A549 (cell line): ENCODE data around the gene USP9X. TPM values are rescaled to one million over a fixed set of nuclear protein-coding genes. Genes with fewer than 3 reads are reported as not detected.
A peak's percentile ranks its signal among the peaks of the same experiment; 100 is the strongest.

ENCODE experiments used
- ATAC-seq, 2 experiments: fragments of 200-7000 bp in 1 of 2; fragments of >200 bp in 1 of 2; cut with Nextera tagmentation in 1 of 2; cut with Tn5 transposase in 1 of 2; 3 replicates each; pipeline versions ENCODE4 v1.8.0 to v1.9.1; 2018 to 2020; ENCODE audit warnings: mild to moderate bottlenecking in 1 of 2, moderate library complexity in 1 of 2
- CTCF ChIA-PET: fragments of 300-600 bp; sonication (Branson Sonifier 250); formaldehyde crosslinking; extraction: SDS; loops from one replicate; lab custom pipeline; 2021; ENCODE audit warnings: antibody characterized with exemption, inconsistent platforms; lab: Yijun Ruan, JAX
- POLR2A ChIA-PET: fragments of 350-600 bp; formaldehyde crosslinking; extraction: SDS; loops from one replicate; lab custom pipeline; 2021; ENCODE audit warnings: antibody characterized with exemption, inconsistent platforms; lab: Yijun Ruan, JAX
- DNase-seq, 2 experiments: peaks; one replicate each; pipeline versions ENCODE4 v3.0.0 to v3.0.0-alpha.2; 2011 to 2016; ENCODE audit warnings: low read depth in 1 of 2, low spot score in 1 of 2
- FAIRE-seq: peaks from 2 replicates; lab custom pipeline; 2011; peaks lifted over from hg19 to GRCh38; lab: Jason Lieb, UNC
- H3K27ac ChIP-seq, 2 experiments: fragments of >200 bp; sonication (Bioruptor Twin); formaldehyde crosslinking; 3 replicates each; pipeline ENCODE4 v1.5.1; 2016 to 2017
- H3K4me1 ChIP-seq: fragments of >200 bp; sonication (Bioruptor Twin); formaldehyde crosslinking; 3 replicates; pipeline ENCODE4 v1.6.1; 2016
- H3K4me2 ChIP-seq: fragments of >200 bp; sonication (Bioruptor Twin); formaldehyde crosslinking; 3 replicates; pipeline ENCODE4 v1.6.1; 2016
- H3K4me3 ChIP-seq: fragments of >200 bp; sonication (Bioruptor Twin); formaldehyde crosslinking; 3 replicates; pipeline ENCODE4 v1.5.1; 2016
- H3K9me3 ChIP-seq: fragments of >200 bp; sonication (Bioruptor Twin); formaldehyde crosslinking; 3 replicates; pipeline ENCODE4 v1.6.1; 2016
- BHLHE40 ChIP-seq: IDR thresholded peaks from 2 replicates; pipeline ENCODE4 v1.6.1; 2012; ENCODE audit warnings: low read depth, low read length, inconsistent platforms
- CBX8 ChIP-seq: fragments of 200-600 bp; sonication (generic); IDR thresholded peaks from 2 replicates; pipeline ENCODE4 v1.6.1; 2016
- CEBPB ChIP-seq, 2 experiments: fragments of >200 bp in 1 of 2; sonication (Bioruptor Twin) in 1 of 2; formaldehyde crosslinking in 1 of 2; IDR thresholded peaks; 2 replicates each; pipeline ENCODE4 v1.6.1; 2012 to 2016
- CHD4 ChIP-seq: fragments of 200-600 bp; sonication (generic); IDR thresholded peaks from 2 replicates; pipeline ENCODE4 v1.6.1; 2016; ENCODE audit warnings: antibody characterized with exemption, mild to moderate bottlenecking, borderline replicate concordance
- E2F6 ChIP-seq: IDR thresholded peaks from 2 replicates; pipeline ENCODE4 v1.6.1; 2012; ENCODE audit warnings: low read depth, borderline replicate concordance
- EHMT2 ChIP-seq: fragments of 200-600 bp; sonication (generic); IDR thresholded peaks from 2 replicates; pipeline ENCODE4 v1.6.1; 2016; ENCODE audit warnings: antibody characterized with exemption, low read depth, mild to moderate bottlenecking, moderate library complexity
- EP300 ChIP-seq, 2 experiments: fragments of >200 bp; sonication (Bioruptor Twin); formaldehyde crosslinking; IDR thresholded peaks; 2 replicates in 1 of 2; 3 replicates in 1 of 2; pipeline ENCODE4 v1.6.1; 2016 to 2017
- ESRRA ChIP-seq: fragments of 150-350 bp; IDR thresholded peaks from 2 replicates; pipeline ENCODE4 v1.6.1; 2014; ENCODE audit warnings: mild to moderate bottlenecking, low read length, borderline replicate concordance
- HDAC2 ChIP-seq: fragments of 200-600 bp; sonication (generic); IDR thresholded peaks from 2 replicates; pipeline ENCODE4 v1.6.1; 2016
- JUNB ChIP-seq: fragments of >200 bp; sonication (Bioruptor Twin); formaldehyde crosslinking; IDR thresholded peaks from 2 replicates; pipeline ENCODE4 v1.6.1; 2016
- KDM1A ChIP-seq: fragments of 200-600 bp; sonication (generic); IDR thresholded peaks from 2 replicates; pipeline ENCODE4 v1.6.1; 2016; ENCODE audit warnings: low read depth, mild to moderate bottlenecking
- MAX ChIP-seq: IDR thresholded peaks from 2 replicates; pipeline ENCODE4 v1.6.1; 2012
- MYC ChIP-seq: IDR thresholded peaks from 2 replicates; pipeline ENCODE4 v1.6.1; 2012; ENCODE audit warnings: mild to moderate bottlenecking, inconsistent platforms, low read length, improper control_type of control experiment, borderline replicate concordance
- NR3C1 ChIP-seq: fragments of >200 bp; sonication (Bioruptor Twin); formaldehyde crosslinking; IDR thresholded peaks from 3 replicates; pipeline ENCODE4 v1.6.1; 2017
- PBX3 ChIP-seq: IDR thresholded peaks from 2 replicates; pipeline ENCODE4 v1.6.1; 2012
- POLR2A ChIP-seq: IDR thresholded peaks from 2 replicates; pipeline ENCODE4 v1.6.1; 2012; ENCODE audit warnings: mild to moderate bottlenecking, low read length
- POLR2AphosphoS2 ChIP-seq: conservative IDR thresholded peaks from 2 replicates; pipeline ENCODE4 v1.6.1; 2012; ENCODE audit warnings: low read length, improper control_type of control experiment, inconsistent platforms
- REST ChIP-seq: fragments of 200-600 bp; sonication (generic); IDR thresholded peaks from 2 replicates; pipeline ENCODE4 v1.6.1; 2016; ENCODE audit warnings: antibody characterized with exemption, mild to moderate bottlenecking, moderate library complexity
- SMC3 ChIP-seq: fragments of >200 bp; sonication (Bioruptor Twin); formaldehyde crosslinking; IDR thresholded peaks from 3 replicates; pipeline ENCODE4 v1.6.1; 2018; ENCODE audit warnings: inconsistent platforms
- TFCP2L1 ChIP-seq: fragments of 250-450 bp; sonication (Bioruptor Pico); IDR thresholded peaks from 2 replicates; pipeline ENCODE4 v1.5.0; 2021; ENCODE audit warnings: mild to moderate bottlenecking
- USF2 ChIP-seq: fragments of 450-650 bp; IDR thresholded peaks from 2 replicates; pipeline ENCODE4 v1.6.1; 2014; ENCODE audit warnings: antibody characterized with exemption
- ZC3H11A ChIP-seq: fragments of 450-650 bp; IDR thresholded peaks from 2 replicates; pipeline ENCODE4 v1.6.1; 2014; ENCODE audit warnings: antibody characterized with exemption, mild to moderate bottlenecking
- ZNF302 ChIP-seq: fragments of 250-450 bp; sonication (Bioruptor Pico); IDR thresholded peaks from 2 replicates; pipeline ENCODE4 v1.9.0; 2021; ENCODE audit warnings: inconsistent platforms, mild to moderate bottlenecking, moderate library complexity
- WGBS: methylation state at CpG from one replicate; pipeline ENCODE4 v1.1.6; 2017; ENCODE audit errors: missing lambda C conversion rate; 5-methylcytosine and 5-hydroxymethylcytosine counted together
- polyA plus RNA-seq, 4 experiments: library from polyadenylated mRNA; depleted of rRNA in 3 of 4; stranded (reverse); fragments of >200 nt; fragmentation: RNase III in 1 of 4; extraction: RNeasy Plus Mini Kit Qiagen cat#74134 plus additional on column Dnase treatment in 1 of 4; gene quantifications; 2 replicates in 3 of 4; 3 replicates in 1 of 4; pipeline ENCODE4 v1.2.3, GENCODE V29; 2011 to 2017

Gene USP9X
- polyA plus RNA-seq, 2 of the 4 experiments (the other 2 are of a cell fraction), result 30.7 to 70.4 TPM

- WGBS, result 90% methylated on average over 3 of the region's 3 CpGs
- TF ChIP-seq HDAC2 (no peak), EP300 (IDR thresholded peaks at IDR 0.05) (no peak), EHMT2 (no peak), POLR2AphosphoS2 (no peak), ESRRA (no peak), E2F6 (no peak), POLR2A (no peak), CHD4 (no peak), REST (no peak)
- Histone ChIP-seq H3K4me2 (no peak overlapping the region), H3K9me3 (no peaks in the 10 kb centered on the region), H3K27ac (no peak overlapping the region), H3K4me1 (peaks cover 5% of the 10 kb centered on the region; the same call in 2 of the 3 replicates), H3K4me3 (no peak overlapping the region)
- no peak for DNase-seq
- ATAC-seq, result no peak
- ChIA-PET CTCF (interaction anchor here (1.4 to 5.0 kb wide), 2 partner anchors 9 to 13 kb away, joined by 3 to 28 read pairs; no protein-coding TSS in a partner anchor), POLR2A (no interaction called here)
- no peak for FAIRE-seq
Measured at GRCh38 chrX:41240509-41240908, 155.3 kb downstream of the USP9X start.

- peaks cover 5% of the 10 kb centered on the region; the same call in 2 of the 3 replicates for H3K4me1 ChIP-seq
- FAIRE-seq, result no peak
- WGBS, result 90% methylated on average over 10 of the region's 11 CpGs
- no peaks in the 10 kb centered on the region for H3K9me3 ChIP-seq
- H3K4me3 ChIP-seq, result no peak overlapping the region
- no peak overlapping the region for H3K27ac ChIP-seq
- POLR2A ChIA-PET, result interaction anchor here (0.6 kb wide), 1 partner anchor 201 kb away, joined by 3 read pairs; no protein-coding TSS in a partner anchor
- ATAC-seq, result peak; percentile 55 to 68; a peak in 5 of 6 replicates
- no peak overlapping the region for H3K4me2 ChIP-seq
- DNase-seq, result no peak
- TF ChIP-seq USF2, result no peak
- no peak for TF ChIP-seq TFCP2L1 (CRISPR knock-in tag)
- no peak for TF ChIP-seq MYC
- TF ChIP-seq ESRRA, result no peak
- TF ChIP-seq JUNB, result no peak
- TF ChIP-seq KDM1A, result no peak
- TF ChIP-seq SMC3, result no peak
- no peak for TF ChIP-seq PBX3
- TF ChIP-seq CBX8, result no peak
- no peak for TF ChIP-seq BHLHE40
- TF ChIP-seq MAX, result no peak
- no peak for TF ChIP-seq NR3C1
- no peak for TF ChIP-seq ZNF302 (CRISPR knock-in tag)
- TF ChIP-seq ZC3H11A, result no peak
- no peak for TF ChIP-seq CEBPB (IDR thresholded peaks at IDR 0.05)
- CTCF ChIA-PET, result interaction anchor here (0.7 to 5.0 kb wide), 3 partner anchors 11 to 61 kb away, joined by 3 to 28 read pairs (median 6); no protein-coding TSS in a partner anchor
Measured at GRCh38 chrX:41241962-41242361, 156.7 kb downstream of the USP9X start.
